Superior temporal gyrus (tissue), 1 donor: ENCODE results near the gene MAK.
"Not testable (repeated sequence)": the region's sequence is repeated elsewhere in the genome, so short reads cannot be mapped to it uniquely, and the experiment has no call there.

Experiments used
- DNase-seq: peaks from one replicate; pipeline ENCODE4 v3.0.0-alpha.2; 2016; ENCODE audit errors: extremely low spot score

MAK gene

DNA sequence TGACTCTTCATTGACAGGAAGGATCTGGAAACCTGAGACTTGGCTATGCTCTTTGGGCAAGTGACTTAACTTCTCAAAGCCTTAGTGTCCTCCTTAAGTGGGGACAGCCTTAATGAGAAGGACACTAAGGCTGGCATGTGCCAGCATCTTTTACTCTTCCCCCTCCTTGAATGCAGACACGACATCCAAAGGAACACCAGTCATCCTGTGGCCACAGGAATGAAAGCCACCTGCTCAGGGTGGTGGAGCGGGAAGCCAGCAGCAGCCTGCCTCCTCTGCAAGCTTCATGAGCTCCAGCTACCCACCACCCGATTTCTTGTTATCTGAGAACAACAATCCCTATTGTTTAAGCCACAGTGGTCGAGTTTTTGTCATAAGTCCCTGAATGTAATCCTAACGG is 46.2 kb downstream of the MAK start:
- DNase-seq: no peak

DNA sequence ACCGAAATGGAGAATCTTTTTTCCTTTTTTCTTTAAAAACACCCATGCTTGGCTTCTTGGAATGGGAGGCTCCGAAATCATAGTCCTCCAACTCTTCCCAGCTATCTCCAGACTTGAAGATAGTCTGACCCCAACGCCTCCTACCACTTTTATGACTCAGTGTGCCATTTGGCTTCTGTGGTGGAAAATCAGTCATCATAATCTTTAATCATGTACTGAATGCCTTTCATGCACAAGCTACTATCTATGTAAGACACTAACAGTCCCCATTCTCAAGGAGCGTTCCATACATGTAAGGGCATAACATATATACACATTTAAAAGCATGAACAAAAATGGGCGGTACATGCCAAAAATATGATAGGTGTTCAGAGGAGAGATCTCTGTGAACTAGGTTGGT is 46.7 kb downstream of the MAK start:
- DNase-seq: no peak

DNA sequence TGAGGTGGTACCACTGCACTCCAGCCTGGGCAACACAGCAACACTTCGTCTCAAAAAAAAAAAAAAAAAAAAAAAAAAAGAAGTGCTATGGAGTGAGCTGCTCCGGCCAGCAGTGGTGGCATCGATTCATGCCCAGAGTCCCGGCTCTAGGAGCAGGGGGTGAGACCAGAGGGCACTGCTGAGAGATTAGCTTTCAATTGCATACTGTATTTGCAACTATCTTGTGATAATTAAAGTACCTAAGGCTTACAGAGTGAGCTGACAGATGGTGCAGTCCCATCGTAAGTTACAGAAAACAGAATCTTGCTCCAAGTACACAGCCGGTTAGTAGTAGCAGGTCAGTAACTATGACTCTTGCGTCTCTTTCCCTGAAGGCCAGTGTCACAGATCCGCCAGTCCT is 59.3 kb downstream of the MAK start:
- no peak for DNase-seq

DNA sequence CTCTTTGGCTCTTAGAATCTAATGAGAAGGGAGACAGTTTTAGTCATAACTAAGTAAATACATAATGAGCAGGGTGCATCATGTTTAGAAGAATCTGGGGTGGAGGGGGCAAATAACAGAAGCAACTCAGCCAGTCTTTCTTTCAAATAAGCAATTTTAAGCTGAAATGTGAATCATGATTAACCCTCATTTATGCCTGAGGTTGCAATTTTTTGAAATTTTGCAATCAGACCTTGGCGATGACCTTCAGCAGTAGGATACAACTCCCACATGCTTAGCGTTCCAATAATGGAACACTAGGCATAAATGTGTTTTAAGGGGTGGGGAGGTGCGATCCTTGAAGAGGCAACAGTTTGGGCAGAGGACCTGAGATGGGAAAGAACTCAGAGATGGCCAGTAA is 60.1 kb downstream of the MAK start:
- no peak for DNase-seq

DNA sequence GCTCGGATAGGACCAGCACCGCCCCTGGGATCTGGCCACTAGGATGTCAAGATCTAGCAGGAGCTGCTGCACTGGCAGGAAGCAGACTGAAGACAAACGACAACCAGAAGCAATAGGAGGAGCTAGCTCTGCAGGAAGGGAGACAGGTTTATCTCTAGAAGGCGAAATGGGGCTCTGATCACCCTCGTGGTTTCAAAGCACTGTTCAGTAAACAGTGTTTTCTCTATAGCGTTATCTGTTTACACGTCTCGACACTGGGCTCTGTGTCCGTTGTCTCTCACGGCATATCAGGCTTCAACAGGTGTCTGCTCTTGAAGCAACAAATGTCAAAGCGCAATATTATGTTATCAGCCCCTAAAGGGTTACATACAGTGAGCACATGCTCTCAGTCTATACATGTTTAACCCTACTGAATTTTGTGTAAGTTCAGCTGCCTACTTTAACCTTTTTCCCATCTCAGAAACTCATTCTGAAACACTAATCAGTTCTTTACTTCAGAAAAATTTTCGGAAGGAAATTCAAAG is 66.9 kb downstream of the MAK start:
- DNase-seq: no peak

DNA sequence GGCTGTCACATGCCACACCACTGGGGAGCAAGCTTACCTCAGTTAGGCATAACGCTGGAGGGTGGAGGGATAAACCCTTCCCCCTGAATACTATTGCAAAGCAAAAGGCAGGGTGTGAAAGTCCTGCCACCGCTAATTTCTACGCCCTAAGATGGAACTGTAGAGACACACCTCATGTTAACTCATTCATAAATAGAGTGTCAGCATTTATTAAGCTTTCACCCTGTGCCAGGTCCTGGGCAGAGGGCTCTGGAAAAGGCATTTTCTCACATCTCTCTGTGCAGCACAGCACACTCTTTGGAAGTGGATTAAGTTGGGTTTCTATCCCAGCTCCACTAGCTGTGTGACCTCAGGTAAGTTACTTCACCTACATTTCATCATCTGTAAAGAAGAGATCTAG is 68.9 kb downstream of the MAK start:
- DNase-seq: no peak

DNA sequence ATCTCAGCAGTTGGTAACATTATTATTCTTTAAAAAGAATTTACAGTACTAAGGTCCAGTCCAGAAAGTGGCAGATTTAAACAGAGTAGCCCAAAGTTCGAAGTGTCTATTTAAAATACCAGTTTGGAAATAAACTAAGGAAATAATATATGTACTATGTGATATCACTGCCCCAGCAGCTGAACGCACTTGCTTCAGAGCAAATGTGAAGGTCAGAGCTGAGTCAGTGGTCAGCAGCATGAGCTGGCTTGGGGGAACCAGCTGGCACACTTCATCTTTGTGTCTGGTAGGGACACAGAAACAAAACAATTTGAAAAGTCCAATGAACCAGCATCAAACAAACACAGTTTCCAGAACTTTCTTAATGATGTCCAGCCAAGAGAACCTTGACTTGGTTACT is 75.3 kb downstream of the MAK start:
- DNase-seq: no peak

DNA sequence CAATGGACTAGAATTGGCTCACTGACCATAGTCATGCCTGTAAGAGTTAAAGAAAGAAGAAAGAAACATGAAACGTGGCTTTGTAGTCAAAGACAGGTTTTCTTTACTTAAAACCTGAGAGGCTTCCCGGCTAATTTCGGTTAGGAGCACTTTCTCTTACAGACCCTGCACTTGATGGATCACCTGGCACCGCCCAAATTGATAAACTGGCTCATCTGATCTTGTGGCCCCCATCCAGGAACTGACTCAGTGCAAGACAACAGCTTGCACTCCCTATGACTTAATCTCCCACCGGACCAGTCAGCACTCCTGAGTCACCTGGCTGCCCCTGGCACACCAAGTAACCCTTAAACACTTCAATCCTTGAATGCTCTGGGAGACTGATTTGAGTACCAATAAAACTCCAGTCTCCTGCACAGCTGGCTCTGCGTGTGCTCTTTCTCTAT is 78.4 kb downstream of the MAK start:
- no peak for DNase-seq

DNA sequence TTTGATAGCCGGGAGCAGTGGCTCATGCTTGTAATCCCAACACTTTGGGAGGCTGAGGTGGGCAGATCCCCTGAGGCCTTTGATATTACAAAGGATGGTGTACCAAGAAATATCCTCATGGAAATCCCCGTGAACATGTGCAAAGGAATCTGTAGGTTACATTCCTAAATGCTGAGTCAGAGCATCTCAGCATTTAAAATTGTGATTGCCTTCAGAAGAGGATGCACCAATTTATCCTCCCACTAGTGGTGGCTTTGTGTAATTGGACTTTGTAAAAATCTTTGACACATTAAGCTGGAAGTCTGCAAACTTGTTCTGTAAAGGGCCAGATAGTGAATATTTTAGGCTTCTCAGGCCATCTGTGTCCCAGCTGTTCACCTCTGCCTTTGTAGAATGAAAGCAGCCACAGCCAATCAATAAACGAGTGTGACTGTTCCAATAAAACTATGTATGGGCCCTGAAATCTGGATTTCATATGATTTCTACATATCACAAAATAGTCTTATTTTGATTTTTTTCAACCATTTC is 79.0 kb downstream of the MAK start:
- peak; percentile 47 for DNase-seq

DNA sequence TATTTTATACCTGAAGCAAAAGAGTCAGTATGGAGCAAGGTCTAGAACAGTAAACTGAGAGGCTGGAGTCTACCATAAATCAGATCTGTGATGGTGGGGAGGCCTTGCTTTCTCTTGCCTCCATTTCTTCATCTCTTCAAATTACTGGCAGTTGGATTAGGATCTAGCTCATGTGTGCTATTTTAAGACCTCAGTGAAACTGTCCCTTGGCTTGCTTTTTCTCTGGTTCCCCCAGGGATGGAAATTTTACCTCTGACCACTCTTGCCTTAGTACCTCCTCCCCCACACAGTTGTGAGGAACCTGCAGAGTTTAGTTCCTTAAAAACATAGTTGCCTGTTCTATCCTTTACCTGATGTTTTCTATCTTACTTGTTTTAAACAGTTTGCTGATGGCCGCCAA is 82.3 kb downstream of the MAK start:
- no peak for DNase-seq

DNA sequence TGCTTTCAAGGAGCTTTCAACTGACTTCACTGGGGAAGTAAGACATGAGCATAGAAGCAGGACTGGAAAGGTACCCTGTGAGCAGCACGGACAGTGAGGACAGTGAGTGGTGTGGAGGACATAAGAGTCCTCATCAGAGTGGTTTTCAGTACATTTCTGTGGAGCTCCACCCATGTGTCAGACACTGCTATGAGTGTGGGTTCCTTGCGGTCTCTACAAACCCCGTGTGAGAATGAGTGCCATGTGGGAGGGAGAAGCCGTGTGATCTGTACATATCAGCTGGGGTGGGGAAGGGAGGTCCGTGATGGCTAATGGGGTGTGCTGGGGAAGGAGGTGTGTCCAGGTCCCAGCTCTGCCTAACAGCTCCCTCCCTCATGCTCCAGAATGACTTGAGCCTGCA is 86.6 kb downstream of the MAK start:
- not testable (repeated sequence) for DNase-seq

DNA sequence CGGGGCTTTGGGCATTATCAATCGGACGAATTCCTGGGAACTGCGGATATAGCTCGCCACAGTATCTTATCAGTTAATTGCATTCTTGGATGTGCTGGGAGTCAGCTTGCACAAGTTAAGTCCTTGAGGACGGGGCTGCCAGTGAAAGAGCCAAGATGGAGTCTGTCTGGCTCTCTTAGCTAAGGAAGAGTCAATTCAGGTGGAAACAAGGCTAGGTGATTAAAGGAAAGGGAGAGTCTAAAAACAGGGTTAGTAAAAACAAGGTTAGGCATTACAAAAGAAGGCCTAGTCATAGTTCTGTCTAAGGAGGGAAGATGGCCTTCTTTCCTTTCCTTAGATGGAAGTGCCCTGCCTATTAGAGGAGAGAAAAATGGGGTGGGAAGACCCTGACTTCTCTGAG is 87.8 kb downstream of the MAK start:
- not testable (repeated sequence) for DNase-seq

DNA sequence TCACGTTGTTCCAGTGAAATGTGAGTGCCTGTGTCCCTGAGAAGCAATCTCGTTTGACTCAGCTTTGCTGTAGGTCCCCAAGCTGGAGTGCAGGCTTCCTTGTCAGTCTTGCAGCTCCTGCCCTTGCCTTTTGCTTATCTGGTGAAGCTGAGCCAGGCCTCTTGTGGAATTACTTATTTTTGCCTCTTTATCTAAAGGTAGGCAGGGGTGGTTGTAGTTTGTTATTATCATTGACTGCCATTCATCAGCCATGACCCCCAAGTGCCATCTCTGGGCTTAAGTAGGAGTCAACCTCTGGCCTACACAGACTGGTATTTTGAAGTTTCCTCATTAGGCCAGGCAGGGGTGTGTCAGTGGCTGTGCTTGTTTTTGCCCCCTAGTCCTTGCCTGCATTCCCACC is 88.6 kb downstream of the MAK start:
- no peak for DNase-seq

DNA sequence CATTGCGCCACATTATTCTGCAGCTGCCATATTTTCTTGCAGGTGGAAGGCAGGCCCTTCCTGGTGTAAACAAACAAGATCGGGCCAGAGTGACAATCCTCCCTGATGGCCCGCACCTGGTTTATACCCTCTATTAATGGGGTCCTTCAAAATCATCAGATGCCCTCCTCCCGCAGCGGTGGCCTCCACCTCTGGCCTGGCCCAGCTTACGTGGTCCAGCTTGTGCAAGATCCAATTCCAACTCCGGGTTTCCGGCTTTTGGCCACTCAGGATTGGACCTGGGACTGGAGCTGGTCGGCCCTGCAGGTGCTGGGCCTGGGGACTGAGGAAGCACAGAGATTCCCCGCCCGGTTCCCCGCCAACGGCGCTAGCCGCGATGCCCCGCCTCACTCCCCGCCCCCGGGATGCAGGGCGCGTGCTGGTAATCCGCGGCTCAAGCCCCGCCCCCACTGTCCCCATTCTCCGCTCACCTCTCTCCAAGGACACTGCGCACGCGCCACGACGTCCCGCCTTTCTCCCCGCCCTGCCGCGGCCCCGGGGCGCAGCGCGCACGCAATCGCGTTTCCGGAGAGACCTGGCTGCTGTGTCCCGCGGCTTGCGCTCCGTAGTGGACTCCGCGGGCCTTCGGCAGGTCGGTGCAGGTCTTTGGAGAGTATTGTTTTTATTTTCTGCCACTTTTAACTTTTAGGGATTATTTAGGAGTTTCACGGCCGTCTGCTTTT is 90.9 kb downstream of the MAK start, which contains the start of gene TMEM14B:
Gene TMEM14B, plus strand, starts transcription at position 555 of the 722 bp plus-strand sequence. CDS start 1,441 bp downstream, outside the sequence.
- peak; percentile 97 for DNase-seq

DNA sequence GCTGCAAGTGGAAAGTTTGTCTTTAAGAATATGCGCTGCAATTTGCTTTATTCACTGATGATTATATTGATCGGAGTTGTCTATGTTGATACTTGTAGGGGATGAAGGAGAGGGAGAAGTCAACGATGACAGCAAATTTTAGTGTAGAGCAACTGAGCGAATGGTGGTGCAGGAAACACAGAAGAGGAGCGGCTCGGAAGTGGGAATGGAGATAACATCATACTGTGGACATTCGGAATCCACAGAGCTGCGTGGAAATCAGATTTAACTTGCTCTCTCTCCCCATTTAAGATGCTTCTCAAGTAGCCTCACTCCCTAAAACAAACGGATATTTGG is 91.5 kb downstream of the MAK start:
- DNase-seq: peak; percentile 76

DNA sequence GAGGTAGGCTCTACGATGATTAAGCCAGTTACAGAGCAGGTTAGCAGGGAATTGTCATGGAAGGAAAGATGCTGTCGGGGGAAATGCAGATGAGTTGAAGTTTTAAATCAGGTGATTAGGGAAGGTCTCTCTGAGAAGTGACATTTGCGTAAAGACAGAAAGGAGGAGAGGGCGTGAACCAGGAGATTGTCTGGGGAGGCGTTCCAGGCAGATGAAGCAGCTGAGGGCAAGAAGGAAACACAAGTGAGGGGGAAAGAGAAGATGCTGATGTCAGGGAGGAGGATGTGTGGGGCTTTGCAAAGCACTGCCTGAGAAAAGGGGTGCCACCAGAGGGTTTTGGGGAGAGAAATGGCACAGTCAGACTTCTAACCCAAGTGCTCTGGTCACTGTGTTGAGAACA is 93.2 kb downstream of the MAK start:
- no peak for DNase-seq

DNA sequence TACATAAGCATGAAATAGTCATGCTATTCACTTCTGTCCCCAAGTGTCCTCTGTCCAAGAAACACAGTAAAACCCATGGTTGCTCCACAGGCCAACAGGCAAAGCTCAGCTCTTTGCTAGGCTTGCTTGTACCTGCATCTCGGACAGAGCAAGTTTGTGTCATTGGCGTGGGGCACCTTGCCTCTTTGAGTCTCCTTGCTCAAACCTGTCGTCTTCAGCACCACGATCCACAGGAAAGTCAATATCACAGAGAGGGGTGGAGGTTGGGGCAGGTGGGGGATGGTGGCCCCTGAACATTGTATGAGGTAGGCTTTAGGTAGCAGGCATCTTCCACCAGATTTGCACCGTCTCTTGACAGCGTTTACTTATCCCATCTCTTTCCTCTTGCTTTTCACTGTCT is 94.8 kb downstream of the MAK start:
- DNase-seq: no peak

DNA sequence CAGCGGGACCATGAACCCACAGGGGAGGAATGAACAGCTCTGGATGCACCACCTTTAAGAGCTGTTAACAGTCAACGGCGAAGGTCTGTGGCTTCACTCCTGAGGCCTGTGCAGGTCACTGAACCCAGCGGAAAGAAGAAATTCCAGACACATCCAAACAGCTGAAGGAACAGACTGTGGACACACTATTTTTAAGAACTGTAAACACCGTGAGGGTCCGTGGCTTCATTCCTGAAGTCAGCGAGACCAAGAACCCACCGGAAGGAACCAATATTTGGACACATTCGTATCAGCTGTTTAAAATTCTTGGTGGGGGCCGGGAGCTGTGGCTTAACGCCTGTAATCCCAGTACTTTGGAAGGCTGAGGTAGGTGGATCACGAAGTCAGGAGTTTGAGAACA is 96.1 kb downstream of the MAK start:
- no peak for DNase-seq

DNA sequence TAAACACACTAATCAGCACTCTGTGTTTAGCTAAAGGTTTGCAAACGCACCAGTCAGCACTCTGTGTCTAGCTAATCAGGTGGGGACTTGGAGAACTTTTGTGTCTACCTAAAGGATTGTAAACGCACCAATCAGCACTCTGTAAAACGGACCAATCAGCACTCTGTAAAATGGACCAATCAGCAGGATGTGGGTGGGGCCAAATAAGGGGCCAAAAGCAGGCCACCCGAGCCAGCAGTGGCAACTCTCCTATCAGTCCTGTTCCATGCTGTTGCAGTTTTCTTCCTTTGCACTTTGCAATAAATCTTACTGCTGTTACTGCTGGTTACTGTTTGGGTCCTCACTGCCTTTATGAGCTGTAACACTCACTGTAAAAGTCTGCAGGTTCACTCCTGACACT is 96.7 kb downstream of the MAK start:
- DNase-seq: not testable (repeated sequence)

DNA sequence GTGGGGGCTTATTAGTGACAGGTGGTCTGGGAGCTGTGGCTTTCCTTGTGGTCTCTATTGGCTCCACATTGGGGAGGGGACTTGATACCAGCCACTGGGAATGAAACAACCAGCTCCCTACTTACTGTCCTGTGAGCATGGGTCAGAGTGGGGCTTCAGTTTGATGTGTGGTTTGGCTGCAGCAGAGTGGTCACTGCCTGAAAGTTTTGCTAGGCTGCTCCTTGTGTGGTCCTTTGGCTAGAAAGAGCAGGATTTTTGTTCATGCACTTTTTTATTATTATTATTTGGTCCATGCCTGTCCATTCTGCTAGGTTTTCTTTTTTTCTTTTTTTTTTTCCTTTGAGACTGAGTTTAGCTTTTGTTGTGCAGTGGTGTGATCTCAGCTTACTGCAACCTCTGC is 98.3 kb downstream of the MAK start:
- DNase-seq: no peak

DNA sequence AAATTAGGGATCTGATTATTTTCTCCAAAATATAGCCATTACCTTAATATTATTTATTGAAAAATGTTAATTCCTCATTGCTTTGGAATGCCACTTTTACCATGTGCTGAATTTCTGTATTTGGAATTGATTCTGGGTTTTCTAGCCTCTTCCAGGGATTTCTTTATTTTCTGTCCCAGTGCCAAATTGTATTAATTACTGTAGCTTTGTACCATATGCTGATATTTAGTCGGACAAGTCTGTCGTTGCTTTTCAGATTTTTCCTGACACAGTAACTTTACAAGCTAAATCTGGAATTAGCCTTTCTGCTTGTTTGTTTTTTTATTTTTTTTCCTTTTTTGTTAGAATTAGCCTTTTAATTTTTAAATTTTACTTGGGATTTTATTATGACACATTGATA is 101.6 kb downstream of the MAK start:
- no peak for DNase-seq

DNA sequence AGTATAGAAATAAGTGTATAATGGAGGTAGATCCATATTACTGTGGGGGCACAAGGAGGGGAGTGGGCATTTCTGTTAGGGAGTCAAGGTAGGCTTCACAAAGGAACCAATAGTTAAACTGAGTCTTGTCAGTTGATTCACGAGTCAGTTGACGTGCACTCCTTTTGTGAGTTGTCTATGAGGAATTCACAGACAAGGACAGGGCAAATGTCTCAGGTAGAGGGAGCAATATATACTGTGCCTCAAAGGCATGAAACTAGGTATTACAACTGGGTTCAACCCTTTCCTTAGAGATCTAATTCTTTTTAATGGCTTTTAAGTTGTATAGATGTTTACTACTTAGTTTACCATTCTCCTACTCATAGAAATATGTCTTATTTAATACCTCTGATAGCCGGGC is 104.5 kb downstream of the MAK start:
- no peak for DNase-seq

DNA sequence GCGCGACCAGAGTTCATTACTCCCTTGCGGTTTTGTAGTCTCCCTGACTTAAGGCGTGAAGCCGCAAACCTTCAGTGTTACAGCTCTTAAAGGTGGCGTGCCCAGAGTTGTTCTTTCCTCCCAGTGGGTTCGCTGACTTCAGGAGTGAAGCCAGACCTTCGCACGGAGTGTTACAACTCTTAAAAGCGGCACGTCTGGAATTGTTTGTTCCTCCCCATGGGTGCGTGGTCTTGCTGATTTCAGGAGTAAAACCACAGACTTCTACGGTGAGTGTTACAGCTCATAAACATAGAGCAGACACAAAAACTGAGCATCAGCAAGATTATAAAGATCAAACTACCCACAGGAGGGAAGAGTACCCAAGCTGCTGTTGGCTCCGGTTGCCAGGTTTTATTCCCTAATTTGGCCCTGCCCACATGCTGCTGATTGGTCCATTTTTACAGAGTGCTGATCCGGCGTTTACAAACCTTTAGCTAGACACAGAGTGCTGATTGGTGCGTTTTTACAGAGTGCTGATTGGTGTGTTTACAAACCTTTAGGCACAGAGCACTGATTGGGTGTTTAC is 105.1 kb downstream of the MAK start:
- no peak for DNase-seq
